GM23338 (cell line): ENCODE results near the gene MYO5A. TPM values are rescaled to one million over a fixed set of nuclear protein-coding genes. Genes with fewer than 3 reads are reported as not detected.

ENCODE experiments used
- ATAC-seq: fragments of 200-7000 bp; cut with Tn5 transposase; 3 replicates; pipeline ENCODE4 v1.9.1; 2020
- DNase-seq: peaks from one replicate; pipeline ENCODE4 v3.0.0-alpha.2; 2015; ENCODE audit warnings: low spot score
- H2AFZ ChIP-seq: fragments of 200-600 bp; sonication (generic); 2 replicates; pipeline ENCODE4 v1.8.0; 2016; ENCODE audit warnings: antibody characterized with exemption, mild to moderate bottlenecking, moderate library complexity
- H3F3A ChIP-seq: fragments of 200-600 bp; sonication (generic); replicated peaks from 2 replicates; pipeline ENCODE4 v1.8.0; 2017; ENCODE audit warnings: antibody characterized with exemption, mixed run types, low read depth
- H3K27ac ChIP-seq: fragments of 200-600 bp; sonication (generic); 2 replicates; pipeline ENCODE4 v1.6.1; 2016; ENCODE audit warnings: low read depth
- H3K27me3 ChIP-seq: fragments of 200-600 bp; sonication (generic); 2 replicates; pipeline ENCODE4 v1.8.0; 2016; ENCODE audit warnings: mild to moderate bottlenecking, mixed run types, moderate library complexity; ENCODE audit not compliant: insufficient read depth
- H3K36me3 ChIP-seq: fragments of 200-600 bp; sonication (generic); 2 replicates; pipeline ENCODE4 v1.8.0; 2016; ENCODE audit warnings: mild to moderate bottlenecking; ENCODE audit not compliant: insufficient read depth
- H3K4me1 ChIP-seq: fragments of 200-600 bp; sonication (generic); 2 replicates; pipeline ENCODE4 v1.8.0; 2016; ENCODE audit warnings: mild to moderate bottlenecking, moderate library complexity; ENCODE audit not compliant: insufficient read depth
- H3K4me2 ChIP-seq: fragments of 200-600 bp; sonication (generic); 2 replicates; pipeline ENCODE4 v1.7.1; 2017; ENCODE audit warnings: mixed run types
- H3K4me3 ChIP-seq: fragments of 200-600 bp; sonication (generic); 2 replicates; pipeline ENCODE4 v1.6.1; 2016; ENCODE audit warnings: mixed run types
- H3K79me2 ChIP-seq: fragments of 200-600 bp; sonication (generic); replicated peaks from 2 replicates; pipeline ENCODE4 v1.8.0; 2017; ENCODE audit warnings: mild to moderate bottlenecking; ENCODE audit not compliant: insufficient read depth
- H3K9me2 ChIP-seq: fragments of 200-600 bp; sonication (generic); 2 replicates; pipeline ENCODE4 v1.8.0; 2017; ENCODE audit not compliant: insufficient read depth
- H4K20me1 ChIP-seq: fragments of 200-600 bp; sonication (generic); replicated peaks from 2 replicates; pipeline ENCODE4 v1.8.0; 2017; ENCODE audit warnings: mild to moderate bottlenecking; ENCODE audit not compliant: insufficient read depth
- H3K27ac Mint-ChIP-seq: 2 replicates; pipeline ENCODE4 v1.8.0; 2020; ENCODE audit warnings: inconsistent platforms, mild to moderate bottlenecking, moderate library complexity, mixed read lengths
- H3K27me3 Mint-ChIP-seq: 3 replicates; pipeline ENCODE4 v1.8.0; 2022; ENCODE audit warnings: low read depth, mild to moderate bottlenecking, moderate library complexity, mixed read lengths, inconsistent platforms; ENCODE audit not compliant: insufficient read depth, poor library complexity
- H3K36me3 Mint-ChIP-seq: 3 replicates; pipeline ENCODE4 v1.8.0; 2021; ENCODE audit warnings: low read depth, mild to moderate bottlenecking, inconsistent platforms, moderate library complexity, mixed read lengths
- H3K4me1 Mint-ChIP-seq: 3 replicates; pipeline ENCODE4 v1.8.0; 2020; ENCODE audit warnings: mild to moderate bottlenecking, inconsistent platforms, mixed read lengths
- H3K4me3 Mint-ChIP-seq: 3 replicates; pipeline ENCODE4 v1.8.0; 2021; ENCODE audit warnings: moderate library complexity, mild to moderate bottlenecking, inconsistent platforms, mixed read lengths
- H3K9me3 Mint-ChIP-seq: 3 replicates; pipeline ENCODE4 v1.8.0; 2020; ENCODE audit warnings: moderate library complexity, mild to moderate bottlenecking, inconsistent platforms, mixed read lengths
- CREB1 ChIP-seq: fragments of 250-450 bp; sonication (Bioruptor Pico); IDR thresholded peaks from 2 replicates; pipeline ENCODE4 v1.5.0; 2020; ENCODE audit warnings: low read depth, mild to moderate bottlenecking, moderate library complexity
- CTCF ChIP-seq, 2 experiments: fragments of 200-600 bp in 1 of 2; sonication (generic) in 1 of 2; conservative IDR thresholded peaks; 2 replicates each; pipeline versions ENCODE4 v1.5.1 to v1.6.1; 2016 to 2017; ENCODE audit warnings: antibody characterized with exemption in 2 of 2, low read depth in 2 of 2, mild to moderate bottlenecking in 2 of 2, moderate library complexity in 1 of 2
- ETS1 ChIP-seq: IDR thresholded peaks from 2 replicates; pipeline ENCODE4 v1.6.1; 2016; ENCODE audit warnings: antibody characterized with exemption
- EZH2 ChIP-seq: fragments of 200-600 bp; sonication (generic); IDR thresholded peaks from one replicate; pipeline ENCODE4 v1.8.0; 2017; ENCODE audit warnings: antibody characterized with exemption, mild to moderate bottlenecking, low read depth; ENCODE audit not compliant: unreplicated experiment
- EZH2phosphoT487 ChIP-seq: fragments of 200-600 bp; sonication (generic); IDR thresholded peaks from one replicate; pipeline ENCODE4 v1.8.1; 2018; ENCODE audit warnings: antibody characterized with exemption; ENCODE audit not compliant: unreplicated experiment
- JUNB ChIP-seq: IDR thresholded peaks from one replicate; pipeline ENCODE4 v1.6.1; 2016; ENCODE audit warnings: antibody characterized with exemption; ENCODE audit not compliant: unreplicated experiment
- NANOG ChIP-seq: IDR thresholded peaks from 2 replicates; pipeline ENCODE4 v1.6.1; 2016; ENCODE audit warnings: antibody characterized with exemption, borderline replicate concordance
- REST ChIP-seq: IDR thresholded peaks from one replicate; pipeline ENCODE4 v1.6.1; 2018; ENCODE audit warnings: antibody characterized with exemption; ENCODE audit not compliant: unreplicated experiment
- STAT1 ChIP-seq: IDR thresholded peaks from one replicate; pipeline ENCODE4 v1.6.1; 2016; ENCODE audit warnings: antibody characterized with exemption; ENCODE audit not compliant: unreplicated experiment
- ZNF331 ChIP-seq: fragments of 250-450 bp; sonication (Bioruptor Pico); IDR thresholded peaks from 2 replicates; pipeline ENCODE4 v1.5.0; 2020; ENCODE audit warnings: low read depth, mild to moderate bottlenecking, moderate library complexity
- polyA plus RNA-seq: library from polyadenylated mRNA; unstranded; fragments of >200 nt; fragmentation: Nextera tagmentation; extraction: Ambion mirVana; gene quantifications from 2 replicates; pipeline ENCODE4 v1.2.1, GENCODE V29; 2016
- total RNA-seq: library from RNA; depleted of rRNA; stranded (reverse); fragments of >200 nt; shearing (Covaris generic); gene quantifications from 2 replicates; pipeline ENCODE4 v1.2.3, GENCODE V29; 2014

MYO5A gene
- total and polyA plus RNA-seq, 2 experiments from 2014 or later, result 5.7 to 31.8 TPM

GRCh38 chr15:52486003-52486996 is 42.4 kb downstream of the MYO5A start (continued):
- TF ChIP-seq CTCF (conservative IDR thresholded peaks at IDR 0.05; ENCODE audit: low read depth in 2 of 2) (no peak), NANOG (no peak)

GRCh38 chr15:52485290-52485689 is 43.4 kb downstream of the MYO5A start:
- no peaks in the 10 kb centered on the region for H3K9me3 Mint-ChIP-seq
- H3K36me3 ChIP-seq, result no peaks in the 10 kb centered on the region
- no peaks in the 10 kb centered on the region for H3K27me3 ChIP-seq
- no peak overlapping the region for H3K4me2 ChIP-seq
- DNase-seq, result no peak
- peaks cover 29% of the 10 kb centered on the region for H3K79me2 ChIP-seq
- no peaks in the 10 kb centered on the region for H4K20me1 ChIP-seq
- no peak overlapping the region for H3K4me3 Mint-ChIP-seq
- no peak overlapping the region for H3K4me3 ChIP-seq
- peaks cover 24% of the 10 kb centered on the region for H3K4me1 ChIP-seq
- H3K4me1 Mint-ChIP-seq, result peaks cover 33% of the 10 kb centered on the region
- no peak overlapping the region for H2AFZ ChIP-seq
- no peaks in the 10 kb centered on the region for H3K9me2 ChIP-seq
- H3K36me3 Mint-ChIP-seq, result no peaks in the 10 kb centered on the region
- no peak for ATAC-seq
- H3K27ac ChIP-seq, result no peak overlapping the region
- no peak overlapping the region for H3K27ac Mint-ChIP-seq
- no peaks in the 10 kb centered on the region for H3K27me3 Mint-ChIP-seq
- no peaks in the 10 kb centered on the region for H3F3A ChIP-seq
- TF ChIP-seq JUNB (no peak), REST (no peak), ETS1 (no peak), ZNF331 (no peak), STAT1 (no peak), CTCF (conservative IDR thresholded peaks at IDR 0.05; ENCODE audit: low read depth in 2 of 2) (no peak), CREB1 (CRISPR knock-in tag) (no peak), EZH2phosphoT487 (no peak), EZH2 (no peak), NANOG (no peak)
